RWPE1 (cell line): ENCODE measurements around the gene ELMO3.

ENCODE experiments used
- CTCF ChIA-PET: fragments of 350-600 bp; sonication (Branson Sonifier 250); formaldehyde crosslinking; extraction: SDS; loops from one replicate; lab custom pipeline; 2021; lab: Yijun Ruan, JAX
- POLR2A ChIA-PET: fragments of 400-600 bp; formaldehyde crosslinking; extraction: SDS; loops from one replicate; lab custom pipeline; 2020; ENCODE audit warnings: antibody characterized with exemption; ENCODE audit not compliant: low non-redundant PET; lab: Yijun Ruan, JAX
- DNase-seq: peaks from one replicate; pipeline ENCODE4 v3.0.0; 2012; ENCODE audit warnings: low spot score
- H3K27ac ChIP-seq: fragments of 450-650 bp; 2 replicates; pipeline ENCODE4 v1.5.1; 2017
- CTCF ChIP-seq: fragments of 450-650 bp; conservative IDR thresholded peaks from 2 replicates; pipeline ENCODE4 v1.5.1; 2017; ENCODE audit warnings: low read depth, mild to moderate bottlenecking

Gene ELMO3

GRCh38 chr16:67229906-67230808 is 31.2 kb downstream of the ELMO3 start:
- no peak for TF ChIP-seq CTCF
- CTCF ChIA-PET: interaction anchor here (0.6 kb wide), 2 partner anchors 32 to 169 kb away, joined by 3 to 5 read pairs; no protein-coding TSS in a partner anchor
- H3K27ac ChIP-seq: peak overlapping the region; percentile 92
- no peak for DNase-seq
- POLR2A ChIA-PET: no interaction called here

- CTCF ChIA-PET: interaction anchor here (0.6 to 1.1 kb wide), 2 partner anchors 33 to 47 kb away, joined by 3 read pairs; no protein-coding TSS in a partner anchor
- DNase-seq: no peak
- TF ChIP-seq CTCF: no peak
- POLR2A ChIA-PET: no interaction called here
- H3K27ac ChIP-seq: peak overlapping the region; percentile 92
Observed at GRCh38 chr16:67230809-67231660, 32.1 kb downstream of the ELMO3 start.

DNA sequence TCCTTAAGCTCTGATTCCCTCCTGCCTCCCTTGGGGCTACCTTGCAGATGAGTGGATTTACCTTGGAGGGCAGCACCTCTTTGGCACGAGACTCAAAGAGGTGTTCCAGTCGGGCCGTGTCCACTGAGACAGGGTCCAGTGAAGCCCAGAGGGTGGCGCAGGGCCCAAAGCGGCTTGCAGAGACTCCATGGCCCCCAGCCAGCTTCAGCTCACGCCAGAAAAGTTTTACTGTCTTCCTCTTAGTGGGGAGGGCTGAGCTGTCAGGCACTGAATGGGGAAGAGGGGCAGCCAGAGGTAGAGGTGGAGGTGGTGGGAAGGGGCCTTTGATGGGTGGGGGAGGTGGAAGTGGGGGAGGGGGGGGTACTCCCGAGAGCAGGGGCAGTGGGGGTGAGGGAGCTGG is 34.7 kb downstream of the ELMO3 start:
- DNase-seq: no peak
- H3K27ac ChIP-seq: peak overlapping the region; percentile 92
- POLR2A ChIA-PET: interaction anchor here (0.5 to 1.7 kb wide), 2 partner anchors 13 to 200 kb away, joined by 3 to 4 read pairs; partner anchors contain the start of gene FHOD1
- TF ChIP-seq CTCF: no peak
- CTCF ChIA-PET: interaction anchor here (0.7 to 1.1 kb wide), 2 partner anchors 22 to 104 kb away, joined by 3 to 4 read pairs; no protein-coding TSS in a partner anchor

- no peak for DNase-seq
- TF ChIP-seq CTCF: no peak
- peak overlapping the region; percentile 92 for H3K27ac ChIP-seq
- ChIA-PET POLR2A (no interaction called here), CTCF (no interaction called here)
Observed at GRCh38 chr16:67234180-67234597, 35.3 kb downstream of the ELMO3 start.

GRCh38 chr16:67235816-67236562 is 37.1 kb downstream of the ELMO3 start:
- H3K27ac ChIP-seq: peak overlapping the region; percentile 92
- TF ChIP-seq CTCF: no peak
- DNase-seq: no peak
- ChIA-PET CTCF (interaction anchor here (0.6 kb wide), 2 partner anchors 33 to 228 kb away, joined by 3 to 4 read pairs; no protein-coding TSS in a partner anchor), POLR2A (interaction anchor here (0.8 to 1.0 kb wide), 2 partner anchors 9 to 10 kb away, joined by 3 read pairs; partner anchors contain the start of gene TMEM208)
